ACHN (cell line): ENCODE data around the gene DNASE1L3.
"Not testable (repeated sequence)": the region's sequence is repeated elsewhere in the genome, so short reads cannot be mapped to it uniquely, and the experiment has no call there.

Experiments
- DNase-seq: peaks from one replicate; pipeline ENCODE4 v3.0.0-alpha.2; 2015
- in situ Hi-C: cut with HindIII; loops from 2 replicates; pipeline ENCODE4 v1.10.0; 2017; ENCODE audit warnings: low sequenced_read_pairs, low pct_ligation_motif_present, low pct_unique_long_range_greater_than_20kb

DNASE1L3 gene

DNA sequence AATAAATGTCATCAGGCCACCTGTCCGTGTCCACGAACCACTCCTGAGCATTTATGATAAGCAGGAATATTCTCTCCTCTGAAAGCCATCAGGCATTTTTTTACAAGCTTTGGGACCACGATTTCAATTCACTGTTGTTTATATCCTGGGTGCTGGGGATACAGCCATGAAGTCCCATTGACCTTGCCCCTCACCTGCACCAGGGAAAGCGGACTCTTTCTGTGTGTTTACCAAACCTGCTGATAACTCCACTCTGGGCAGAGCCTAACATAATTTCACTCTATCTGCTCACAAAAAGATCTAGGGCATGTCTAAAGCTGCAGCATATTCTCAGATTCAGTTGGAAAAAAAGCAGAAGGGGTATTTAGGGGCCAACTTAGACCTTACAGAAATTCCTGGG is 4.8 kb downstream of the DNASE1L3 start:
- in situ Hi-C loops: no loop called here
- DNase-seq: no peak

- in situ Hi-C loops: no loop called here
- no peak for DNase-seq
Measured at GRCh38 chr3:58204720-58205119, 6.1 kb downstream of the DNASE1L3 start.

DNA sequence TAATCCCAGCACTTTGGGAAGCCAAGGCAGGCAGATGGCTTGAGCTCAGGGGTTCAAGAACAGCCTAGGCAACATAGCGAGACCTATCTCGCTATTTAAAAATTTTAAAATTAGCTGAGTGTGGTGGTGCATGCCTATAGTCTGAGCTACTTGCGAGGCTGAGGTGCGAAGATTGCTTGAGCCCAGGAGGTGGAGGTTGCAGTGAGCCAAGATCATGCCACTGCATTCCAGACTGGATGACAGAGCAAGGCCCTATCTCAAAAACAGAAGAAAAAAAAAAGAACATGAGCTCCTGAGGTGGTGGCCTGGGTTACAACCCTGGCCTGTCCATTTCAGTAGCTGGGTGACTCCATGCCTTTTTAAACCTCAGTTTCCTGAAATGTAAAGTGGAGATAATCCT is 7.2 kb downstream of the DNASE1L3 start:
- in situ Hi-C loops: no loop called here

DNA sequence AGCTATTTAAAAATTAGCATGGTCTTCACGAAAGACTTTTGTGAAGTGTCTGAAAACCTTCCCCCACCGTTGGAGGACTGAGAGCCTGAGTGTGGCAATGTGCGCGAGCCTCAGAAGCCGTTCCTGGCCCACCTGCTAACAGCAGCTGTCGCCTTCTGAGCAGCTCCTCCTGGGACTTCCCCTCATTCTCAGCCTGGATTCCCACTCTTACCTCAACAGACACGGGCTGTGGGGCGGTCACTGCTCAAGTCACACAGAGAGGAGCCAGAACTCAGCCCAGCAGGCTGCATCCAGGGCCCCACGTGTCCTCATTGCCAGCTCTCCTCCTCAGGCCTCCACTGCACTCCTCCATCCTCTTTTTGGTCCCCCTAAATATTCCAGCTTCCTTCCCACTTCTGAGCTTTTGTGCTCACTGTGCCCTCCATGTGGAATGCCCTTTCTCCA is 7.8 kb downstream of the DNASE1L3 start:
- no peak for DNase-seq
- in situ Hi-C loops: no loop called here

More for the DNA sequence above, 7.2 kb downstream of the DNASE1L3 start:
- DNase-seq: no peak

- in situ Hi-C loops: not testable (repeated sequence)
Measured at GRCh38 chr3:58201451-58201850, 9.3 kb downstream of the DNASE1L3 start.

GRCh38 chr3:58200846-58201355 is 9.9 kb downstream of the DNASE1L3 start:
- in situ Hi-C loops: no loop called here
- no peak for DNase-seq

More at GRCh38 chr3:58201451-58201850, 9.3 kb downstream of the DNASE1L3 start:
- not testable (repeated sequence) for DNase-seq

DNA sequence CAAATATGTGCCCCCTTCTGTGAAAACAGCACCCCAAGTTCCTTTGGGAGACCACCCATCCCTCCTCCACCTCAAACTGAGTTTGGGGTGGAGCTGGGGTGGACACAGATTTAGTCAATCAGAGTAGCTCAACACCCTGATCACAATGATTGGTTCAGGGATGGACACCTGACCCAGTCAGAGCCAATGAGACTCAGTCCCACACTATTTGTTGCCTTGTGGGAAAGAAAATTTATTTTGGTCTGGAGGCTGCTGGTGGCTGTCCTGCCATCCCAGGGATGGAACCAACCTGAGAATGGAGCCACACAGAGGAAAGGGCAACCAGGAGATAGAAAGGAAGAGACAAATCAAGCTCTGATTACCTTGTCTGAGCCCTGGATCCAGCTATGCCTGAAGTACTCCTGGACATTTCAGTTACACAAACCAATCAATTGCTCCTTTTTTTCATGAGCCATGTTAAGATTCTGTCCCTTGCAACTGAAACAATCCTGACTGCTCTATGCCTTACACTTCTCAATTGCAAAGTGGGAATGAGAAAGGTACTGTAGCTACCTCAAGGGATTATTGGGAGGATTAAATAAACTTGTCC is 10.6 kb downstream of the DNASE1L3 start:
- in situ Hi-C loops: no loop called here

GRCh38 chr3:58198804-58199203 is 12.0 kb downstream of the DNASE1L3 start:
- no peak for DNase-seq
- in situ Hi-C loops: no loop called here

More for the DNA sequence above, 10.6 kb downstream of the DNASE1L3 start:
- no peak for DNase-seq

GRCh38 chr3:58198362-58198761 is 12.4 kb downstream of the DNASE1L3 start:
- DNase-seq: no peak
- in situ Hi-C loops: no loop called here

- no peak for DNase-seq
- in situ Hi-C loops: no loop called here
Measured at GRCh38 chr3:58197588-58197987, 13.2 kb downstream of the DNASE1L3 start.

- in situ Hi-C loops: no loop called here
- no peak for DNase-seq
Measured at GRCh38 chr3:58193682-58194407, 16.9 kb downstream of the DNASE1L3 start.

DNA sequence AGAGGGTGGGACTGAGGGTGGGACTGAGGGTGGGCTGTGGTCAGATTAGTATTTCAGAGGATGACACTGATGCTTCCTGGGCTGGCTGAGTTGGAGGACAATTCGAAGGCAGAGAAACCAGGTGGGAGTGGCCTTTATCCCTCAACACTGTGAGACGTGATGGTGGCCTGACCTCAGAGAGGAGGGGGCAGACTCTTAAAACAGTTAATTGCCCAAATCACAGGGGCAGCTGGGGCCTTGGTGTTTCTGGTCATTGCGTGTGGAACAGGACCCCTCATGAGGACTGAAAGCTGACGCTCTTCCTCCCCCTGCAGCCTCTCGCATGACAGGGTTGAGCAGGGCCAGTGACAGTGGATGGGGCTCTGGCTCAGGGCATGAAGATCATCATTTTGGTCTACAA is 18.7 kb downstream of the DNASE1L3 start:
- no peak for DNase-seq
- in situ Hi-C loops: no loop called here

- in situ Hi-C loops: no loop called here
- DNase-seq: no peak
Measured at GRCh38 chr3:58191361-58191991, 19.3 kb downstream of the DNASE1L3 start.

- in situ Hi-C loops: no loop called here
- DNase-seq: no peak
Measured at GRCh38 chr3:58190882-58191281, 19.9 kb downstream of the DNASE1L3 start.

DNA sequence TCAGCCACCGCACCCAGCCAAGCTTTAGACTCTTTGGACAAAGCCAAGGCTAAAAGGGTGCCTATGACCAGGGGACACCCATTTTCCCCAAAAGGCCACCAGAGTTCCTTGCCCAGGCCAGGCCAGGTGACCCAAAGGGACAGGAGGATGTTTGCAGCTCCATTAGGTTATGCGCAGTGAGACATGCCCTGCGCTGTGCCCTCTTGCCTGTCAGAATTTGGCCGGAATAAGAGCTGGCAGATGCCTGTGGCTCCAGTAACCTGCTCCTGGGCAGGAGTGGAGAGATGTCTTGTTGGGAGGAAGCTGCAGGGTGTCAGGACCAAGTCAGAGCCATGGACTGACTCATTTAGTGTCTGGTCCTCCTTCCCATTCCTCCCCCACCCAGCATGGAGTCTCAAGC is 20.5 kb downstream of the DNASE1L3 start:
- DNase-seq: no peak
- in situ Hi-C loops: no loop called here

GRCh38 chr3:58189691-58190090 is 21.1 kb downstream of the DNASE1L3 start:
- DNase-seq: no peak
- in situ Hi-C loops: no loop called here

DNA sequence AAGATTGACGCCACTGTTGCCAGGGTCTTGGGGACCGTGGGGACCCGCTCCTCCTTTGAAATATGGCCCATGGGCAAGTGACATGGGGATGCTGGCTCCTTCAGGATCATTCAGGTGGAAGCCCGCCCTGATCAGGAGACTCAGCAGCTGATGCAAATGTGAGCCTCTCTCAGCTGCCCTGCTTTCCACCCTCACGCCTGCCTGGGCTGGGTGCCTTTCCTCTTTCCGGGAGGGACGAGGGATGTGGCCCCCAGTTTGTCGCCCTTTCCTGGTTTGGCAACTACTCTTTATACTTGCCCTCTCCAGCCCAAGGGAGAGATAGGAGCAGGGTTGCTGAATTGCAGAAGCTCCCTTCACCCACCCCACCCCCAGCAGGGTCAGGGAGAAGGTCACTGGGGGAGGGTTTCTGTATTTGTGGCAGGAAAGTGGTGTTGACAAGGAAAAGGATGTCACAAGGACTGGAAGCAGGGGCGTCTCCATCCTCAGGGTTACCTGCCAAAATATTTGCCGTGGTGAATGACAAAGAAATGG is 21.8 kb downstream of the DNASE1L3 start:
- in situ Hi-C loops: no loop called here
- DNase-seq: no peak

- DNase-seq: no peak
- in situ Hi-C loops: no loop called here
Measured at GRCh38 chr3:58188173-58188564, 22.6 kb downstream of the DNASE1L3 start.

GRCh38 chr3:58184982-58185360 is 25.8 kb downstream of the DNASE1L3 start:
- no peak for DNase-seq
- in situ Hi-C loops: no loop called here
